GM12801 (cell line): ENCODE data around the gene TTC24.

Source experiments
- TF ChIP-seq, protein P1 (sequence below): IDR thresholded peaks from one replicate; pipeline ENCODE4 v1.5.1; 2011; ENCODE audit warnings: control low read depth; ENCODE audit not compliant: insufficient read length; ENCODE audit errors: extremely low read depth

Gene TTC24

GRCh38 chr1:156555715-156556114, 23.8 kb upstream of the TTC24 start:
- TF ChIP-seq, protein P1, sequence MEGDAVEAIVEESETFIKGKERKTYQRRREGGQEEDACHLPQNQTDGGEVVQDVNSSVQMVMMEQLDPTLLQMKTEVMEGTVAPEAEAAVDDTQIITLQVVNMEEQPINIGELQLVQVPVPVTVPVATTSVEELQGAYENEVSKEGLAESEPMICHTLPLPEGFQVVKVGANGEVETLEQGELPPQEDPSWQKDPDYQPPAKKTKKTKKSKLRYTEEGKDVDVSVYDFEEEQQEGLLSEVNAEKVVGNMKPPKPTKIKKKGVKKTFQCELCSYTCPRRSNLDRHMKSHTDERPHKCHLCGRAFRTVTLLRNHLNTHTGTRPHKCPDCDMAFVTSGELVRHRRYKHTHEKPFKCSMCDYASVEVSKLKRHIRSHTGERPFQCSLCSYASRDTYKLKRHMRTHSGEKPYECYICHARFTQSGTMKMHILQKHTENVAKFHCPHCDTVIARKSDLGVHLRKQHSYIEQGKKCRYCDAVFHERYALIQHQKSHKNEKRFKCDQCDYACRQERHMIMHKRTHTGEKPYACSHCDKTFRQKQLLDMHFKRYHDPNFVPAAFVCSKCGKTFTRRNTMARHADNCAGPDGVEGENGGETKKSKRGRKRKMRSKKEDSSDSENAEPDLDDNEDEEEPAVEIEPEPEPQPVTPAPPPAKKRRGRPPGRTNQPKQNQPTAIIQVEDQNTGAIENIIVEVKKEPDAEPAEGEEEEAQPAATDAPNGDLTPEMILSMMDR, result no peak

- TF ChIP-seq, protein P1, result no peak
These were observed 23.2 kb upstream of the TTC24 start for GRCh38 chr1:156556354-156556753.

DNA sequence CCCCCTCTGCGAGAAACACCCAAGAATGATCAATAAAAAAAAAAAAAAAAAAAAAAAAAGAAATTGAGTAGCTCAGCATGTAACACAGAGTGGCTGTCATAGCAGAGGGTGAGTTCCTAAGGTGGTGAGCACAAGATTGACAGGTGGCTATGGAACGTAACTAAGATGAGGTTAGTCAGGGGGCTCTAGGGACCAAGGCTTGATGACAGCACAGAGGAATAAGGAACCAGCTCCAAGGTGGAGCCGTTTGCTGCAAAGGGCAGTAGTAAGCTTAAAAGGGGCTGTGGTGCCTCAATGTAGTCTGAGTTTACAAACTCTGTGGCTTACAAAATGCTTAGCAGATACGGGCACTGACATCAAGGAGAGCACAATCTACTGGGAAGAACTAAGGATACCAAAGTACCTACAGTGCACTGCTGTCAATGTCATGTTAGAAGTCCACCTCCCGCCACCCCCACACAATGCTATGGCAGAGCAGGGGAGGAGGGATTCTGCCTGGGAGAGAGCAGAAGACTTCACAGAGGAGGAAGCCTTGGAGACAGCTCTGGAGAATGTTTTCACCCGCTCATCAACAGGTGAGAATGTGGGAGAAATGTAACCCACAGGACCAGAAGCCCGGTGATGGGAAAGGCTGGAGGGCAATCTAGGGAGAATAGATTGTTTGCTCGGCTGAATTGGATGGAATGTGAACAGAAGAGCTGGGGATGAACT, 20.3 kb upstream of the TTC24 start:
- TF ChIP-seq, protein P1, result no peak

DNA sequence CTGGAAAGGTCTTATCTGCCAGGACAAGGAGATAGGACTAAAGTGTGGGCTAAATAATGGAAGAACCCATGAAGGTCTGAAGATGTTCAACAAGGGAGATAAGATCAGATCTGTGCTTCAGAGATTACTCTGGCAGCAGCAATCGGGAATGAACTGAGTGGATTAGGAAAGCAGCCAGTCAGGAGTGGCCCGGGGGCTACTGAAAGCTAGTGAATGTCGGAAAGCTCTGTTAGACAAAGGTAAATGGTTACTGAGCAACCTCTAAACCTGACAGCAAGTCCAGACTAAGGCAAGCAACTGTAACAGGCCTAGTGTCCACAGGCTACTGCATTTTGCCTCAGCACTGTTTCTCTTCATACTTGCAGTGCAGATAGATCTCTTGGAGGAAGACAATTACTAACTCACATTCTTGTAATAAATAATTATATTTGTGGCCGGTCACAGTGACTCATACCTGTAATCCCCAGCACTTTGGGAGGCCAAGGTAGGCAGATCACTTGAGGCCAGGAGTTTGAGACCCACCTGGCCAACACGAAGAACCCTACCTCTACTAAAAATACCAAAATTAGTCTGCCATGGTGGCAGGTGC, 19.6 kb upstream of the TTC24 start:
- TF ChIP-seq, protein P1, result no peak

DNA sequence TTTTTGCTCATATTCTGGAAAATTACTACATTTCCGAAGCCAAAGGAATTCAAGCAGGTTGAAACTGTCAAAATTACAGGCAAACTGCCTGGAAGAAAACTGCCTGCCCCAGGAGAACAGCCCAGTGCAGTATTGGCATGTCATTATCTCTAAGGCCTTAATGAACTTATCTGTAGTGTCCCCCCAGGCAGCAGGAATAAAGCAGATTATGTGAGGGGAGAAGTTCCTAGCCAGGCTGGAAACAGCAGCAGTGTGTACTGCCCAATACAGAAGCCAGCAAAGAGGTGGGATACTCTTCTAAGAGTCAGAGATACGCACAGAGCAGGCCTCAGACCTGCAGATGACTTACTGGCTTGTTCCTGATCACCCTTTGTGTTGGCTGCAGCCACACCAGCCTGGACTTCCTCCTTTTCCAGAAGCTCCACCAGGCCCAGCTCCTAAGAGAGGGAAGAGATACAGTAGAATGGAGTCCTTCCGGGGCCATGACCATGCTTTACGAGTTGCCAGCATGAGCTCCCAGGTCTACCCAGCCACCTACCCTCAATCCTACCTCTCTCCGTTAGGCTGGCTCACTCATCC, 18.8 kb upstream of the TTC24 start:
- TF ChIP-seq, protein P1, result no peak

DNA sequence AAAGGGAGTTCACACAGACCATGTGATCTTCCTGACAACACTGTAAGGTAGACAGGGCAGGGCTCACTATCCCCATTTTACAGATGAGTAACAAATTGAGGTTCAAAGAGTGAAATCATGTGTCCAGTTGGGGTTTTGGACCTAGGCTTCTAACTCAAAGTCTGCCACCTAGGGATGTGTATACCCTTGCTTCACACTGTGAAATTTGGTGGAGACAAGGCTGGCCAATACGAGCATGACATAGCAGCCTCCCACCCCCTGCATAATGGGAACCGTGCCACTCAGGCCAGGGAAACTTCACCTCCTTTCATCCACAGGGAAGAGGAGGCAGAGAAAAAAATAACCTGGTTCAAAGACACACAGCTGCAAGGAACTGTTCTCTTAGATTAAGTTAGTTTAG, 14.0 kb upstream of the TTC24 start:
- TF ChIP-seq, protein P1, result no peak

GRCh38 chr1:156566436-156566835, 13.1 kb upstream of the TTC24 start:
- TF ChIP-seq, protein P1, result no peak
